Spinal cord (tissue), 10 donors: ENCODE measurements around the gene TTC28. TPM values are rescaled to one million over a fixed set of nuclear protein-coding genes. Genes with fewer than 3 reads are reported as not detected.
A peak's percentile ranks its signal among the peaks of the same experiment; 100 is the strongest.

Experiments used
- DNase-seq, 6 donors: peaks; one replicate each; pipeline versions ENCODE4 v3.0.0 to v3.0.0-alpha.2; 2013 to 2015; ENCODE audit warnings: low spot score in 6 of 6, low read depth in 4 of 6
- H3K27ac ChIP-seq: one replicate; pipeline ENCODE4 v1.5.1; 2013; ENCODE audit warnings: low read depth, low read length, control low read depth
- H3K27me3 ChIP-seq: one replicate; pipeline ENCODE4 v1.6.1; 2013; ENCODE audit warnings: low read length; ENCODE audit not compliant: control insufficient read depth, insufficient read depth
- H3K36me3 ChIP-seq: one replicate; pipeline ENCODE4 v1.6.1; 2013; ENCODE audit warnings: low read length; ENCODE audit not compliant: control insufficient read depth, insufficient read depth
- H3K4me1 ChIP-seq: one replicate; pipeline ENCODE4 v1.6.1; 2013; ENCODE audit warnings: low read length; ENCODE audit not compliant: control insufficient read depth, insufficient read depth
- H3K4me3 ChIP-seq: one replicate; pipeline ENCODE4 v1.5.1; 2013; ENCODE audit warnings: low read depth, low read length, control low read depth
- H3K9me3 ChIP-seq: one replicate; pipeline ENCODE4 v1.6.1; 2013; ENCODE audit warnings: low read length; ENCODE audit not compliant: control insufficient read depth, insufficient read depth
- WGBS: methylation state at CpG from one replicate; pipeline ENCODE4 v1.1.5; 2013; ENCODE audit warnings: missing lambda C conversion rate; ENCODE audit not compliant: insufficient coverage; 5-methylcytosine and 5-hydroxymethylcytosine counted together
- polyA plus RNA-seq, 2 donors: library from polyadenylated mRNA; unstranded; fragments of 120-200 nt; gene quantifications; one replicate each; pipeline ENCODE4 v1.2.1, GENCODE V29; 2013; ENCODE audit not compliant: insufficient read length in 2 of 2
- total RNA-seq, 2 donors: library from RNA; depleted of rRNA in 1 of 2; stranded (reverse); fragments of 120-200 nt in 1 of 2; fragments of >200 nt in 1 of 2; gene quantifications; one replicate each; pipeline versions ENCODE4 v1.2.3 to v1.2.4, GENCODE V29; 2013 to 2014
- donor health status: healthy.

The TTC28 gene
- total and polyA plus RNA-seq, 4 donors = 19.4 to 44.0 (median 30.4) TPM

GRCh38 chr22:27971926-27972325 is 707.7 kb downstream of the TTC28 start:
- 100% methylated on average over 1 of the region's 1 CpG for WGBS
- Histone ChIP-seq H3K27me3 (no peaks in the 10 kb centered on the region), H3K9me3 (peaks cover 7% of the 10 kb centered on the region), H3K4me1 (no peaks in the 10 kb centered on the region), H3K36me3 (peaks cover 3% of the 10 kb centered on the region), H3K27ac (no peak overlapping the region), H3K4me3 (no peak overlapping the region)
- DNase-seq = no peak

DNA sequence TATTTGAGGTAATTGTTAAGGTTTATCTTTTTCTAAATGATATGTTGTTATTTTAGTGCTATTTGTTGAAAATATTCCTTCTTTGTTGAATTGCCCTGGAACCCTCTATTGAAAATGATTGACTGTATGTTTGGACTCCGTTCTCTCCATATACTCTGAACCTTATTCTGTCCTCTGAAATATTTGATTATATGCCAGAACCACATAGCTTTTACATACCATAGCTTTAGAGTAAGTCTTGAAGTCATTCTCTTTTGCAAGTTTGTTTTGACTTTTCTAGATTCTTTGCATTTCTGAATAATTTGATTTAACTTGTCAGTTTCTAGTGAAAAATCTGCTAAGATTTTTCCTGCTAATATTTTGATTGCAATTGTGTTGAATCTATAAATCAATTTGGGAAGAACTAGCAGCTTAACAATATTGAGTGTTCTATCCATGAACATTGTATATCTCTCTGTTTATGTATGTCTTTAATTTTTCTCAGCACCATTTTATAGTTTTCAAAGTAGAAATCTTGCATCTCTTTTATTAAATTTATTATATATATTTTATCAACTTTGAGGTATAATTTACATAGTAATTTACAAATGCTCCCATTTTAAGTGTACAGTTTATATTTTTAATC is 708.9 kb downstream of the TTC28 start:
- Histone ChIP-seq H3K27ac (no peak overlapping the region), H3K36me3 (peaks cover 3% of the 10 kb centered on the region), H3K27me3 (no peaks in the 10 kb centered on the region), H3K4me3 (no peak overlapping the region), H3K4me1 (no peaks in the 10 kb centered on the region), H3K9me3 (peaks cover 7% of the 10 kb centered on the region)
- no CpG with 5 or more reads among the region's 1 CpG for WGBS
- no peak for DNase-seq

DNA sequence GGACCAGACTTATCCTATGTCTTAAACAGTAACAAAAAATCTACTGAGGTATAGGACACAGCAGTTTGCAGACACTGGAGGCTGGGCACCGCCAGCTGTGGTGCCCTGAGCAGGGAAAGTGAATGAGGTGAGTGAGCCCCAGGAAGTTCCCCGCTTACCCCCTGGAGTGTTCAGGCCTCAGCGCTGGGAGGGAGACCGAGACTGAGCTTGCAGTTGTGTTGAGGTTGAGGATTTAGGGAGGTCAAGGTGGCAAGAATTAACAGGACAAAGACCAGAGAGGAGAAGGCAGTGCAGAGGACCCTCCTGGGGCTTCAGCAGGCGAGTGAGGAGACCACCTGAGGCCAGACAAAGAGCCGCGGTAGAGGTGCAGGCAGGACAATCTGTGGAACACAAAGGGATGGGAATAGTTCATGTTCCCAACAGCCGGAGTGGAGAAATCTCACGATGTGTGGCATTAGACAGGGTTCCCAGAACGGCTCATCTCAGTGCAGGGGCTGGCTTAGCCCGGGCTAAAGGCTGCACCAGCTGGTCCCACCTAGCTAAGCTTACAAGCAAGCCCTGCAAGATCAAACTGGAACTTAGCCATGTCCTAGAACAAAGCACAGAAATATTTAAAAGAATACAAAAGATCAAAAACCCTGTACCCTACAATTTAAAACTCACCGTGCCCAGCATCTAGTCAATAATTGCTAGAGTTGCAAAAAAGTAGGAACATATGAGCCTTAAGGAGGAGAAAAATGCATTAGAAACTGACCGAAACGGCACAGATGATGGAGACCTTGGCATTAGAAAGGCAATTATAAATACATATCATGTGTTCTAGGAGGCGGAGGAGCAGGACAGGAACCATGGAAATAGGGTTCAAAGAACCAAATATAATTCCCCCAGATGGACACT is 713.2 kb downstream of the TTC28 start:
- whole genome bisulfite sequencing = 89% methylated on average over 11 of the region's 15 CpGs

DNA sequence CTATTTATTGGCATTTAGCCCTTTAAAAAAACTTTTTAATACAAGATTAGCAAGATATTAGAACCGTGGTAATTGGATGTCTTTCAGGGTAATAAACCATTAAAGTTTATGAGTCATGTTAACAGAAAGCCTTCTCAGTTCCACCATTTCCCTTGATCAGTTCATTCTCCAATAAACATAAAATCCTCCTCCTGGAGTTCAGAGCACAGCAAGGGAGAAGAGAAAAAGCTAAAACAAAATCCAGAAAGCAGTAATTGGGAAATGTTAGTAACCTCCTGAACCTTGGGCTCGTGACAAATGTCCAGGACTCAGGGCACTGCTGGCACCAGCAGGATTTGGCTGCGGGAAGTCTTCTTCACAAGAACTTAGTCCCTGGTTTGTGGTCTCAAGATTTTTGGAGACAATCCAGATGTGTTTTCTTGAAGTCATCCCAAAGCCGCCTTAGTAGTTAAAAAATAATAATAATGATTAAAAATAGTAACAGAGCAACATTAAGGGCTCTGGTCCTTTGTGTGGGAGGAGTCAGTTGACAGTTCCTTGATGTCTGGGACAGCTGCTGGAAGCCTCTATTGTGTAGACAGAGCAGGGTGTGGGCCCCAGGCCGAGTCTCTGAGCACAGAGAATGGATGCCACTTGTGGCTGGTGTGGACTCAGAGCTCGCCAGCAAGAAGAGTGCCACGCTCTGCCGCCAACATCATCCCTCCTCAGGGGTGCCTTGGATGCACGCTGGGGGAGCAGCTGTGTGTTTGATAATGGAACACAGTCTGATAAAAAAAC is 717.2 kb downstream of the TTC28 start:
- Histone ChIP-seq H3K4me1 (peaks cover 7% of the 10 kb centered on the region), H3K27me3 (no peaks in the 10 kb centered on the region), H3K9me3 (no peaks in the 10 kb centered on the region), H3K36me3 (peaks cover under 1% of the 10 kb centered on the region), H3K27ac (no peak overlapping the region), H3K4me3 (no peak overlapping the region)
- peak in 2 of 6 donors; percentile 38 to 72 for DNase-seq
- 17% methylated on average over 3 of the region's 9 CpGs for WGBS

More for the DNA sequence above, 713.2 kb downstream of the TTC28 start:
- no peak overlapping the region for H3K27ac ChIP-seq
- H3K36me3 ChIP-seq = peaks cover 3% of the 10 kb centered on the region
- no peak for DNase-seq
- H3K4me3 ChIP-seq = no peak overlapping the region
- H3K9me3 ChIP-seq = peaks cover 7% of the 10 kb centered on the region
- H3K27me3 ChIP-seq = no peaks in the 10 kb centered on the region
- H3K4me1 ChIP-seq = peaks cover 7% of the 10 kb centered on the region

- Histone ChIP-seq H3K27ac (no peak overlapping the region), H3K4me1 (peaks cover 7% of the 10 kb centered on the region), H3K36me3 (no peaks in the 10 kb centered on the region), H3K27me3 (no peaks in the 10 kb centered on the region), H3K9me3 (peaks cover 2% of the 10 kb centered on the region), H3K4me3 (no peak overlapping the region)
- no peak for DNase-seq
- WGBS = no CpG with 5 or more reads among the region's 1 CpG
These were observed 718.0 kb downstream of the TTC28 start for GRCh38 chr22:27961680-27962079.

- Histone ChIP-seq H3K27ac (no peak overlapping the region), H3K36me3 (no peaks in the 10 kb centered on the region), H3K4me3 (no peak overlapping the region), H3K4me1 (peaks cover 7% of the 10 kb centered on the region), H3K27me3 (no peaks in the 10 kb centered on the region), H3K9me3 (peaks cover 2% of the 10 kb centered on the region)
- no peak for DNase-seq
- no CpG with 5 or more reads among the region's 4 CpGs for WGBS
These were observed 718.5 kb downstream of the TTC28 start for GRCh38 chr22:27961182-27961581.

- H3K36me3 ChIP-seq = no peaks in the 10 kb centered on the region
- no peak overlapping the region for H3K27ac ChIP-seq
- 38% methylated on average over 6 of the region's 8 CpGs for WGBS
- peaks cover 2% of the 10 kb centered on the region for H3K9me3 ChIP-seq
- no peaks in the 10 kb centered on the region for H3K27me3 ChIP-seq
- H3K4me1 ChIP-seq = peaks cover 7% of the 10 kb centered on the region
- H3K4me3 ChIP-seq = no peak overlapping the region
- peak in 1 of 6 donors; percentile 27 for DNase-seq
These were observed 720.1 kb downstream of the TTC28 start for GRCh38 chr22:27959335-27960090.

GRCh38 chr22:27952779-27953178 is 726.9 kb downstream of the TTC28 start:
- Histone ChIP-seq H3K27ac (no peak overlapping the region), H3K36me3 (no peaks in the 10 kb centered on the region), H3K27me3 (no peaks in the 10 kb centered on the region), H3K4me3 (no peak overlapping the region), H3K9me3 (peaks cover 2% of the 10 kb centered on the region), H3K4me1 (no peaks in the 10 kb centered on the region)
- DNase-seq = no peak
- 80% methylated on average over 1 of the region's 3 CpGs for WGBS

- no peak for DNase-seq
- Histone ChIP-seq H3K27me3 (no peaks in the 10 kb centered on the region), H3K36me3 (no peaks in the 10 kb centered on the region), H3K4me3 (no peak overlapping the region), H3K4me1 (no peaks in the 10 kb centered on the region), H3K9me3 (peaks cover under 1% of the 10 kb centered on the region), H3K27ac (no peak overlapping the region)
- 100% methylated on average over 1 of the region's 3 CpGs for WGBS
These were observed 727.5 kb downstream of the TTC28 start for GRCh38 chr22:27952091-27952490.
